ENCODE data around the gene APCDD1L. TPM values are rescaled to one million over a fixed set of nuclear protein-coding genes. Genes with fewer than 3 reads are reported as not detected.
"Not testable (repeated sequence)": the region's sequence is repeated elsewhere in the genome, so short reads cannot be mapped to it uniquely, and the experiment has no call there.

APCDD1L gene
- total RNA-seq, 1 donor from 2014 or later, result 0.86 TPM

DNA sequence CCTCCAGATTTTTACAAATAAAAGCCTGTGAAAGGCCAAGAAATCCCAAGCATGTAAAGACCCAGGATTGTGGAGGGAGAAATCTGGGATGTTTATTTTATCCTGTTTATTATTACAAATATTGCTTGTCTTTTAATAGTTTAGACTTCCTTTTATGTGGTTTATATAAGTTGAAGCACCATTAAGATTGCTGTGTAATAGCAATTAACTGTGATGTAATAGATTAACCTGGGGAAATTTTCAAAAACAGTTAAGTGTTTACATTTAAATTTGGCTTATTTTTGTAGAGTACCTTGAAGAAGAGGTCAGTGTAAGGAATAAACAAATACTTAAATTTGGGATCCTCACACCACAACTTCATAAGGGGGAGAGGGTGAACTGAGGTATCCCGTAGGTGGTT, 99.1 kb downstream of the APCDD1L start:
- DNase-seq (ENCODE audit: low read depth), result no peak
- no peak overlapping the region for H3K4me3 ChIP-seq (ENCODE audit: low read depth, low read length)
- TF ChIP-seq, protein P1, sequence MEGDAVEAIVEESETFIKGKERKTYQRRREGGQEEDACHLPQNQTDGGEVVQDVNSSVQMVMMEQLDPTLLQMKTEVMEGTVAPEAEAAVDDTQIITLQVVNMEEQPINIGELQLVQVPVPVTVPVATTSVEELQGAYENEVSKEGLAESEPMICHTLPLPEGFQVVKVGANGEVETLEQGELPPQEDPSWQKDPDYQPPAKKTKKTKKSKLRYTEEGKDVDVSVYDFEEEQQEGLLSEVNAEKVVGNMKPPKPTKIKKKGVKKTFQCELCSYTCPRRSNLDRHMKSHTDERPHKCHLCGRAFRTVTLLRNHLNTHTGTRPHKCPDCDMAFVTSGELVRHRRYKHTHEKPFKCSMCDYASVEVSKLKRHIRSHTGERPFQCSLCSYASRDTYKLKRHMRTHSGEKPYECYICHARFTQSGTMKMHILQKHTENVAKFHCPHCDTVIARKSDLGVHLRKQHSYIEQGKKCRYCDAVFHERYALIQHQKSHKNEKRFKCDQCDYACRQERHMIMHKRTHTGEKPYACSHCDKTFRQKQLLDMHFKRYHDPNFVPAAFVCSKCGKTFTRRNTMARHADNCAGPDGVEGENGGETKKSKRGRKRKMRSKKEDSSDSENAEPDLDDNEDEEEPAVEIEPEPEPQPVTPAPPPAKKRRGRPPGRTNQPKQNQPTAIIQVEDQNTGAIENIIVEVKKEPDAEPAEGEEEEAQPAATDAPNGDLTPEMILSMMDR (conservative IDR thresholded peaks at IDR 0.05; ENCODE audit: low read depth, low read length), result no peak

GRCh38 chr20:58414786-58415185, 100.4 kb downstream of the APCDD1L start:
- not testable (repeated sequence) for DNase-seq (ENCODE audit: low read depth); H3K4me3 ChIP-seq (ENCODE audit: low read depth, low read length)

- not testable (repeated sequence) for H3K4me3 ChIP-seq (ENCODE audit: low read depth, low read length)
These were observed 101.0 kb downstream of the APCDD1L start for GRCh38 chr20:58414216-58414615.

More at GRCh38 chr20:58414216-58414615, 101.0 kb downstream of the APCDD1L start:
- DNase-seq (ENCODE audit: low read depth), result not testable (repeated sequence)

Other genes with a start within 250 kb of the APCDD1L start
- 8.3 and 10.6 TPM in 2 replicates for gene RAB22A, start 205.7 kb downstream of the APCDD1L start, total RNA-seq
- gene VAPB, start 126.2 kb downstream of the APCDD1L start, total RNA-seq, result 9.5 and 13.0 TPM in 2 replicates
- 10.4 and 14.4 TPM in 2 replicates for gene STX16, start 135.9 kb upstream of the APCDD1L start, total RNA-seq
- gene NPEPL1, start 177.4 kb upstream of the APCDD1L start, total RNA-seq, result 18.8 and 26.5 TPM in 2 replicates